ENCODE results near the gene ACCS.

DNA sequence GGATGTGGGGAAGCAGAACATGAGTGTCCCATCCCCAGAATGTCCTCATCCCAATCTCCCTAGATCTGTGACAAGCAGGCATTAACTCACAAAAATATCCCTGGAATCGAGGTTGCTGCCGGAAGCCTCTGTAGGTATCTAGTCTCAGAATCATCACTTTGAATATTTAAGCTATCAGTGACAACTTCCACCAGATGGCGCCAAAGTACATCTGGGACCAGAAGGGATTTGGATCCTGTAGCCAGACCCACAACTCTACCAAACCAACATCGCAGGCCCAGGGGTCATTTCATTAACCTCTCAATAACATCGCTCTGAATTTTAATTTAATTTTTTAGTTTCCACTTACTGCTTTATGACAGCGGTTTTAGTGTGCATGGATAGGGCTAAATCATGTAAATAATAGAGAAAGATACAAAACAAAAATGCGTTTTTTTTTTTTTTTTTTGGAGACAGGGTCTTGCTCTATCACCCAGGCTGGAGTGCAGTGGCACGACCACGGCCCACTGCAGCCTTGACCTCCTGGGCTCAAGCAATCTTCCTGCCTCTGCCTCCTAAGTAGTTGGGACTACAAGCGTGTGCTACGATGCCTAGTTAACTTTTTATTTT lies 28.3 kb downstream of the ACCS start:
- TF ChIP-seq, protein P1, sequence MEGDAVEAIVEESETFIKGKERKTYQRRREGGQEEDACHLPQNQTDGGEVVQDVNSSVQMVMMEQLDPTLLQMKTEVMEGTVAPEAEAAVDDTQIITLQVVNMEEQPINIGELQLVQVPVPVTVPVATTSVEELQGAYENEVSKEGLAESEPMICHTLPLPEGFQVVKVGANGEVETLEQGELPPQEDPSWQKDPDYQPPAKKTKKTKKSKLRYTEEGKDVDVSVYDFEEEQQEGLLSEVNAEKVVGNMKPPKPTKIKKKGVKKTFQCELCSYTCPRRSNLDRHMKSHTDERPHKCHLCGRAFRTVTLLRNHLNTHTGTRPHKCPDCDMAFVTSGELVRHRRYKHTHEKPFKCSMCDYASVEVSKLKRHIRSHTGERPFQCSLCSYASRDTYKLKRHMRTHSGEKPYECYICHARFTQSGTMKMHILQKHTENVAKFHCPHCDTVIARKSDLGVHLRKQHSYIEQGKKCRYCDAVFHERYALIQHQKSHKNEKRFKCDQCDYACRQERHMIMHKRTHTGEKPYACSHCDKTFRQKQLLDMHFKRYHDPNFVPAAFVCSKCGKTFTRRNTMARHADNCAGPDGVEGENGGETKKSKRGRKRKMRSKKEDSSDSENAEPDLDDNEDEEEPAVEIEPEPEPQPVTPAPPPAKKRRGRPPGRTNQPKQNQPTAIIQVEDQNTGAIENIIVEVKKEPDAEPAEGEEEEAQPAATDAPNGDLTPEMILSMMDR (IDR thresholded peaks at IDR 0.05; ENCODE audit: insufficient read depth, low read depth, low read length): peak; percentile 81
- TF ChIP-seq EZH2 (IDR thresholded peaks at IDR 0.05; ENCODE audit: insufficient read depth, low read length): no peak
